ENCODE results near the gene STPG3. TPM values are rescaled to one million over a fixed set of nuclear protein-coding genes. Genes with fewer than 3 reads are reported as not detected.

Gene STPG3
- total RNA-seq: 10 to 100 TPM; 14.6 to 34.1 TPM
- polyA plus RNA-seq (ENCODE audit: insufficient read depth, low read depth, low replicate concordance): 58.9 TPM
- long read RNA-seq, donor 1: 0 reads
- long read RNA-seq, donor 2: 0 reads

DNA sequence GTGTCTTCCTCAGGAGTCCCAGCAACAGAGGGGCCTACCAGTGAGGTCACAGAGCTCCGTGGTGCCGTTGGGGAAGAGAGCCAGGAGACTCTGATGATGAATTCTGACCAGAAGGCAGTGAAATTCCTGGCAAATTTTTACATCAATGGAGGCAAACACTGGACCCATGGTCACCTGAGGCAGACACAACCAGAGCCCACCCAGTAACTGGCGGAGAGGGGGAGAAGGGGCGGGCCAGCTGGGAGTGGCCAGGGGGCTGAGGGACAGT lies at the start of gene STPG3:
STPG3 (plus strand) TSS at position 93 of the 268 bp plus-strand sequence; CDS start at position 94, 1 bp downstream.
- 62 to 76% methylated on average over 4 of the region's 4 CpGs for WGBS, 2 donors
- no peaks in the 10 kb centered on the region for H3K27me3 ChIP-seq
- TF ChIP-seq POLR2A (IDR thresholded peaks at IDR 0.05): no peak
- TF ChIP-seq, protein P1, sequence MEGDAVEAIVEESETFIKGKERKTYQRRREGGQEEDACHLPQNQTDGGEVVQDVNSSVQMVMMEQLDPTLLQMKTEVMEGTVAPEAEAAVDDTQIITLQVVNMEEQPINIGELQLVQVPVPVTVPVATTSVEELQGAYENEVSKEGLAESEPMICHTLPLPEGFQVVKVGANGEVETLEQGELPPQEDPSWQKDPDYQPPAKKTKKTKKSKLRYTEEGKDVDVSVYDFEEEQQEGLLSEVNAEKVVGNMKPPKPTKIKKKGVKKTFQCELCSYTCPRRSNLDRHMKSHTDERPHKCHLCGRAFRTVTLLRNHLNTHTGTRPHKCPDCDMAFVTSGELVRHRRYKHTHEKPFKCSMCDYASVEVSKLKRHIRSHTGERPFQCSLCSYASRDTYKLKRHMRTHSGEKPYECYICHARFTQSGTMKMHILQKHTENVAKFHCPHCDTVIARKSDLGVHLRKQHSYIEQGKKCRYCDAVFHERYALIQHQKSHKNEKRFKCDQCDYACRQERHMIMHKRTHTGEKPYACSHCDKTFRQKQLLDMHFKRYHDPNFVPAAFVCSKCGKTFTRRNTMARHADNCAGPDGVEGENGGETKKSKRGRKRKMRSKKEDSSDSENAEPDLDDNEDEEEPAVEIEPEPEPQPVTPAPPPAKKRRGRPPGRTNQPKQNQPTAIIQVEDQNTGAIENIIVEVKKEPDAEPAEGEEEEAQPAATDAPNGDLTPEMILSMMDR (IDR thresholded peaks at IDR 0.05): no peak
- H3K9me3 ChIP-seq: no peaks in the 10 kb centered on the region
- DNase-seq: no peak
- intact Hi-C loops (cut with DNase I; ENCODE audit: low total_unique reads): no loop called here
- H3K36me3 ChIP-seq (ENCODE audit: low read depth, missing control alignments): no peaks in the 10 kb centered on the region
- peak within 1 kb of the TSS; percentile 18 to 36 for H3K27ac ChIP-seq
- H3K4me3 ChIP-seq: no peak within 1 kb of the TSS
- peaks cover 59% of the 10 kb centered on the region for H3K4me1 ChIP-seq

DNA sequence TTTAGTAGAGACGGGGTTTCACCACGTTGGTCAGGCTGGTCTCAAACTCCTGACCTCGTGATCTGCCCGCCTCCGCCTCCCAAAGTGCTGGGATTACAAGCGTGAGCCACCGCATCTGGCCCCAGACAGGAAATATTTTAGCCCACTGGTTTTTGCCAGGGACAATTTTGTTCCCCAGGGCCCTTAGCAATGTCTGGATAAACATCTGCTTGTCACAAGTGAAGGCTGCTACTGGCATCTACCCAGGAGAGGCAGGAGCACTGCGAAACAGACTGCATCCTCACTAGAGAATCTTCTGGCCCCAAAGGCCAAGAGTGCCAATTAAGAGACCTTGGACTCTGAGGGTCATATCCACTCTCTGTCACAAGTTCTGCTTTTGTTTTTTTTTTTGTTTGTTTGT lies 48.1 kb upstream of the STPG3 start:
- no peaks in the 10 kb centered on the region for H3K36me3 ChIP-seq (ENCODE audit: low read depth, missing control alignments)
- no peak overlapping the region for H3K27ac ChIP-seq
- no peak for TF ChIP-seq POLR2A (IDR thresholded peaks at IDR 0.05)
- TF ChIP-seq, protein P1 (IDR thresholded peaks at IDR 0.05): no peak
- H3K27me3 ChIP-seq: no peaks in the 10 kb centered on the region
- WGBS, 2 donors: 68 to 77% methylated on average over 7 to 8 of the region's 8 CpGs
- no peak for DNase-seq
- no peaks in the 10 kb centered on the region for H3K9me3 ChIP-seq
- intact Hi-C loops (cut with DNase I; ENCODE audit: low total_unique reads): no loop called here
- no peak overlapping the region for H3K4me3 ChIP-seq
- peaks cover 53% of the 10 kb centered on the region for H3K4me1 ChIP-seq

GRCh38 chr9:137204731-137205125 lies 46.4 kb upstream of the STPG3 start:
- Histone ChIP-seq H3K9me3 (no peaks in the 10 kb centered on the region), H3K4me3 (peak overlapping the region; percentile 91 to 99), H3K27ac (no peak overlapping the region), H3K36me3 (ENCODE audit: low read depth, missing control alignments) (no peaks in the 10 kb centered on the region), H3K4me1 (peaks cover 36% of the 10 kb centered on the region), H3K27me3 (no peaks in the 10 kb centered on the region)
- intact Hi-C loops (cut with DNase I; ENCODE audit: low total_unique reads): no loop called here
- WGBS, 2 donors: 11% methylated on average over 3 to 21 of the region's 21 CpGs
- DNase-seq: no peak
- TF ChIP-seq POLR2A (IDR thresholded peaks at IDR 0.05): no peak
- TF ChIP-seq, protein P1 (IDR thresholded peaks at IDR 0.05): no peak

DNA sequence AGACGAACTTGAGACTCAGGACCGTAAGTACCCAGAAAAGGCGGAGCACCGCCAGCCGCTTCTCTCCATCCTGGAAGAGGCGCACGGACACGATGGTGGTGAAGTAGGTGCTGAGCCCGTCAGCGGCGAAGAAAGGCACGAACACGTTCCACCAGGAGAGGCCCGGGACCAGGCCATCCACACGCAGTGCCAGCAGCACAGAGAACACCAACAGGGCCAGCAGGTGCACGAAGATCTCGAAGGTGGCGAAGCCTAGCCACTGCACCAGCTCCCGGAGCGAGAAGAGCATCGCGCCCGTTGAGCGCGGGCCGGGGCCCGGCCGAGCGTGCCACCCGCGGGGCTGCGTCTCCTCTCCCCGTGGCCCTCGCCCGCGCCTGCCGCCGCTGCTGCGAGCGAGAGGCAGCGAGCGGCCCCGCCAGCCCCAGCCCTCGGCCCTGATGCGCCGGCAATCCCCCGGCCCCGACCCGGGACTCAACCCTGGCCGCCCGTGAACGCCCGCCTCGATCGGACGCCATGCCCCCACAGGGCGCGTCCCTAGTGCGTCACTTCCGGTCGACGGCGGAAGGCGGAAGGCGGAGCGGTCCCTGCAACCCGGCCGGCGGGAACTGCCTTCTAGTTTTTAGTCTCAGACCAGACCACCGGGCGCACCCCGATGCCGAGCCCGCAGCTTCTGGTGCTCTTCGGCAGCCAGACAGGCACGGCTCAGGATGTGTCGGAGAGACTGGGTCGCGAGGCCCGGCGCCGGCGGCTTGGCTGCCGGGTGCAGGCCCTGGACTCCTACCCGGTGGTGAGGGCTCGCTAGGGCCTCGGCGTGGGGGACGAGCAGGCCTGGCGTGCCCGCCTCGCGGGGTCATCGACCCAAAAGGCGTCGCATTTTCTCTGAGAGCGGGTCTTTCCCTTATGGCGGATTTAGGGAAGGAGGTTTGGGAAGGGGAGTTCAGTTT lies 45.7 kb upstream of the STPG3 start, which contains the start of the genes NDOR1 and TMEM203:
NDOR1 (plus strand) TSS at position 575 of the 944 bp plus-strand sequence; CDS start at position 653, 78 bp downstream.
TMEM203 (minus strand) TSS at position 523 of the 944 bp plus-strand sequence; CDS start at position 289, 234 bp downstream.
- 0 to 1% methylated on average over 26 to 63 of the region's 98 CpGs for WGBS, 2 donors
- peak within 1 kb of the TSS; percentile 91 to 99 for H3K4me3 ChIP-seq
- no peaks in the 10 kb centered on the region for H3K9me3 ChIP-seq
- no peak for TF ChIP-seq POLR2A (IDR thresholded peaks at IDR 0.05)
- TF ChIP-seq, protein P1 (IDR thresholded peaks at IDR 0.05): no peak
- H3K36me3 ChIP-seq (ENCODE audit: low read depth, missing control alignments): no peaks in the 10 kb centered on the region
- H3K4me1 ChIP-seq: peaks cover 35% of the 10 kb centered on the region
- H3K27ac ChIP-seq: peak within 1 kb of the TSS; percentile 8 to 61
- intact Hi-C loops (cut with DNase I; ENCODE audit: low total_unique reads): no loop called here
- H3K27me3 ChIP-seq: no peaks in the 10 kb centered on the region
- peak; percentile 95 for DNase-seq
